OCI-LY7 (cell line): ENCODE results near the gene LTBP4. TPM values are rescaled to one million over a fixed set of nuclear protein-coding genes. Genes with fewer than 3 reads are reported as not detected.

Source experiments
- BruUV-seq: library from RNA; stranded (reverse); fragments of 400-500 nt; replicated peaks from 2 replicates; lab custom pipeline; 2021; lab: Mats Ljungman, UMichigan
- CTCF ChIA-PET: fragments of 300-600 bp; sonication (Branson Sonifier 250); formaldehyde crosslinking; loops from one replicate; lab custom pipeline; 2022; ENCODE audit warnings: antibody characterized with exemption; ENCODE audit not compliant: unreplicated experiment; lab: Charles Lee
- POLR2A ChIA-PET: fragments of 300-600 bp; sonication (Branson Sonifier 250); formaldehyde crosslinking; loops from one replicate; lab custom pipeline; 2022; ENCODE audit warnings: antibody characterized with exemption; lab: Charles Lee
- DNase-seq: peaks from one replicate; pipeline ENCODE4 v3.0.0-alpha.2; 2015; ENCODE audit warnings: low spot score
- H2AFZ ChIP-seq: fragments of 200-600 bp; sonication (generic), shearing (Covaris generic); 2 replicates; pipeline ENCODE4 v1.6.1; 2014; ENCODE audit warnings: mild to moderate bottlenecking, antibody characterized with exemption, low read length, moderate library complexity
- H3K27ac ChIP-seq: fragments of 200-600 bp; sonication (generic); 2 replicates; pipeline ENCODE4 v1.5.1; 2014; ENCODE audit warnings: mixed run types, low read depth, mild to moderate bottlenecking, moderate library complexity, low read length, inconsistent platforms; ENCODE audit not compliant: poor library complexity, severe bottlenecking
- H3K36me3 ChIP-seq: fragments of 200-600 bp; sonication (generic); 2 replicates; pipeline ENCODE4 v1.6.1; 2014; ENCODE audit warnings: mild to moderate bottlenecking, antibody characterized with exemption, low read length, moderate library complexity, mixed read lengths; ENCODE audit not compliant: insufficient read depth
- H3K4me1 ChIP-seq: fragments of 200-600 bp; sonication (generic); 2 replicates; pipeline ENCODE4 v1.5.1; 2014; ENCODE audit warnings: mild to moderate bottlenecking, low read length; ENCODE audit not compliant: insufficient read depth, poor library complexity, severe bottlenecking
- H3K4me2 ChIP-seq: fragments of 200-600 bp; sonication (generic); 2 replicates; pipeline ENCODE4 v1.6.1; 2014; ENCODE audit warnings: mild to moderate bottlenecking, low read length
- H3K4me3 ChIP-seq: fragments of 200-600 bp; sonication (generic); 2 replicates; pipeline ENCODE4 v1.5.1; 2014; ENCODE audit warnings: mild to moderate bottlenecking, low read depth, low read length; ENCODE audit not compliant: poor library complexity, severe bottlenecking
- H3K79me2 ChIP-seq: fragments of 200-600 bp; sonication (generic); 2 replicates; pipeline ENCODE4 v1.6.1; 2016; ENCODE audit warnings: low read depth, mild to moderate bottlenecking, low read length, moderate library complexity, mixed read lengths; ENCODE audit not compliant: insufficient read depth
- H3K9me2 ChIP-seq: fragments of 200-600 bp; sonication (generic); 2 replicates; pipeline ENCODE4 v1.6.1; 2016; ENCODE audit warnings: mild to moderate bottlenecking, low read length, mixed read lengths; ENCODE audit not compliant: insufficient read depth
- H3K9me3 ChIP-seq: fragments of 200-600 bp; sonication (generic); 2 replicates; pipeline ENCODE4 v1.6.1; 2014; ENCODE audit warnings: mild to moderate bottlenecking, mixed run types, low read length, mixed read lengths
- H4K20me1 ChIP-seq: fragments of 200-600 bp; sonication (generic); 2 replicates; pipeline ENCODE4 v1.6.1; 2014; ENCODE audit warnings: mild to moderate bottlenecking, antibody characterized with exemption, low read length, moderate library complexity, mixed read lengths; ENCODE audit not compliant: insufficient read depth
- EZH2phosphoT487 ChIP-seq: fragments of 200-600 bp; sonication (generic); IDR thresholded peaks from 2 replicates; pipeline ENCODE4 v1.6.1; 2018; ENCODE audit warnings: low read depth, borderline replicate concordance, mild to moderate bottlenecking, mixed run types, antibody characterized with exemption, low read length, moderate library complexity, mixed read lengths
- intact Hi-C: fragments of 100-400 bp; cut with micrococcal nuclease; formaldehyde crosslinking; loops from one replicate; pipeline ENCODE4 v1.10.0; 2022; ENCODE audit not compliant: unreplicated experiment
- total RNA-seq, 2 experiments: library from RNA; depleted of rRNA in 1 of 2; stranded (reverse); fragments of >200 nt in 1 of 2; shearing (Covaris generic) in 1 of 2; gene quantifications; 2 replicates each; pipeline ENCODE4 v1.2.3, GENCODE V29; 2014 to 2022
- TF ChIP-seq, protein P1 (sequence below): fragments of 200-600 bp; sonication (generic); conservative IDR thresholded peaks from 2 replicates; pipeline ENCODE4 v1.5.1; 2014; ENCODE audit warnings: mild to moderate bottlenecking, antibody characterized with exemption, low read length, moderate library complexity, mixed read lengths

LTBP4 gene
- total RNA-seq, 2 experiments from 2014 or later, result 44.5 to 108 TPM

DNA sequence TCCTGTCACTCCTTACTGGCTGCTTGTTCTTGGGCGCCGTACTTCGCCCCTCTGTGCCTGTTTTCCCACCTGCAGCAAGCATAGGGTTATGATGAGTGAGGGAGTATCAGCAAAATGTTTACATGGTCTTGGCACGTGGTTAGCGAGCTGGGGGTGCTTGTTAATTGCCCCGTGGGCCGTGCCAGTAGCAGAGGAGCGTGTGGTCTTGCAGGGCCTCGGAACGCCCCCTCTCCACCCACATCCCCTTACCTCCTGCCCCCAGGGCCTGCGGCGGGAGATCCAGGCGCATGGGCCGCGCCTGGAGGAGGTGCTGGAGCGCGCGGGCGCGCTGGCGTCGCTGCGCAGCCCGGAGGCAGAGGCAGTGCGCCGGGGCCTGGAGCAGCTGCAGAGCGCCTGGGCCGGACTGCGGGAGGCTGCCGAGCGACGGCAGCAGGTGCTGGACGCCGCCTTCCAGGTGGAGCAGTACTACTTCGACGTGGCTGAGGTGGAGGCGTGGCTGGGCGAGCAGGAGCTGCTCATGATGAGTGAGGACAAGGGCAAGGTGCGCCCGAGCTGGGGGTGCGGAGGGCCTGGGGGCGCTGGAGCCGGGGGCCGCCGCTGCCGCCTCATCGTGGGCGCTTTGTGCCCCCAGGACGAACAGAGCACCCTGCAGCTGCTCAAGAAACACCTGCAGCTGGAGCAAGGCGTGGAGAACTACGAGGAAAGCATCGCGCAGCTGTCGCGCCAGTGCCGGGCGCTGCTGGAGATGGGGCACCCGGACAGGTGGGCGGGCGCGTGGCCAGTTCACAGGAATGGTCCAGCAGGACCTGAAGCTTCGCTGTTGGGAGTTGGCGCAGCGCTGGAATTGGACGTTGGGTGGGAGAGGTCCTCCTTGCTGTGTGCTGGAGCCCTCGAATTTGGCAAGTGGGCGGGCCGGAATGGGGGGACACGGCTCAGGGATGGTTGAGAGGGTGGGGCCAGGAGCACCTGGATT, 47.0 kb upstream of the LTBP4 start:
- Histone ChIP-seq H2AFZ (no peak overlapping the region), H3K9me3 (no peaks in the 10 kb centered on the region), H3K36me3 (no peaks in the 10 kb centered on the region), H3K4me3 (no peak overlapping the region), H3K4me1 (no peaks in the 10 kb centered on the region), H3K9me2 (no peaks in the 10 kb centered on the region), H3K79me2 (no peaks in the 10 kb centered on the region), H3K4me2 (no peak overlapping the region), H4K20me1 (no peaks in the 10 kb centered on the region), H3K27ac (no peak overlapping the region)
- TF ChIP-seq EZH2phosphoT487, result no peak
- TF ChIP-seq, protein P1, sequence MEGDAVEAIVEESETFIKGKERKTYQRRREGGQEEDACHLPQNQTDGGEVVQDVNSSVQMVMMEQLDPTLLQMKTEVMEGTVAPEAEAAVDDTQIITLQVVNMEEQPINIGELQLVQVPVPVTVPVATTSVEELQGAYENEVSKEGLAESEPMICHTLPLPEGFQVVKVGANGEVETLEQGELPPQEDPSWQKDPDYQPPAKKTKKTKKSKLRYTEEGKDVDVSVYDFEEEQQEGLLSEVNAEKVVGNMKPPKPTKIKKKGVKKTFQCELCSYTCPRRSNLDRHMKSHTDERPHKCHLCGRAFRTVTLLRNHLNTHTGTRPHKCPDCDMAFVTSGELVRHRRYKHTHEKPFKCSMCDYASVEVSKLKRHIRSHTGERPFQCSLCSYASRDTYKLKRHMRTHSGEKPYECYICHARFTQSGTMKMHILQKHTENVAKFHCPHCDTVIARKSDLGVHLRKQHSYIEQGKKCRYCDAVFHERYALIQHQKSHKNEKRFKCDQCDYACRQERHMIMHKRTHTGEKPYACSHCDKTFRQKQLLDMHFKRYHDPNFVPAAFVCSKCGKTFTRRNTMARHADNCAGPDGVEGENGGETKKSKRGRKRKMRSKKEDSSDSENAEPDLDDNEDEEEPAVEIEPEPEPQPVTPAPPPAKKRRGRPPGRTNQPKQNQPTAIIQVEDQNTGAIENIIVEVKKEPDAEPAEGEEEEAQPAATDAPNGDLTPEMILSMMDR, result no peak
- BruUV-seq, result no TSS peak
- DNase-seq, result no peak
- POLR2A ChIA-PET, result no interaction called here
- CTCF ChIA-PET, result no interaction called here
- intact Hi-C loops, result no loop called here

DNA sequence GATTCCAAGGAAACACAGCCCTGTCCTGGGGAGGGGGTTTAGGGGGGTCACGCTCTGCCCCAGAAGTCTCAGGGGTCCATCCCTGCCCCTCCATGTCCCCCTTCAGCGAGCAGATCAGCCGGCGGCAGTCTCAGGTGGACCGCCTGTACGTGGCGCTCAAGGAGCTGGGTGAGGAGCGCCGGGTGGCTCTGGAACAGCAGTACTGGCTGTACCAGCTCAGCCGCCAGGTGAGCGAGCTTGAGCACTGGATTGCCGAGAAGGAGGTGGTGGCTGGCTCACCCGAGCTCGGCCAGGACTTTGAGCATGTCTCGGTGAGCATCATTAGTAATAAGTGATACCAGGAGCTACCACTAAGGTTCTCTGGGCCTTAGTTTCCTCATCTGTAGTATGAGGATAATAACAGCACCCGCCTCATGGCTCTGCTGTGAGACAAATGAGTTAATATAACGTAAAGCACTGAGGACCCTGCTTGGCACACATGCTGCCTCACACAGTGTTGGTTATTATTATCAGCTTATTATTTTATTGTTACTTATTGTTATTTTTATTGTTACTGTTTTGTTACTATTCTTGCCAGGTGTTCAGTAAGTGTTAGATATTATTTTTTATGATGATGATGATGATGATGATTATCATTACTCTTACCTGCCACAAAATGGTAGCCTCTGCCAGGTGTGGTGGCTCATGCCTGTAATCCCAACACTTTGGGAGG, 45.0 kb upstream of the LTBP4 start:
- Histone ChIP-seq H2AFZ (no peak overlapping the region), H3K27ac (no peak overlapping the region), H3K4me3 (no peak overlapping the region), H3K4me1 (no peaks in the 10 kb centered on the region), H3K36me3 (no peaks in the 10 kb centered on the region), H4K20me1 (no peaks in the 10 kb centered on the region), H3K79me2 (no peaks in the 10 kb centered on the region), H3K9me2 (no peaks in the 10 kb centered on the region), H3K4me2 (no peak overlapping the region), H3K9me3 (no peaks in the 10 kb centered on the region)
- ChIA-PET CTCF (interaction anchor here (0.6 kb wide), 1 partner anchor 13 kb away, joined by 6 read pairs; no protein-coding TSS in a partner anchor), POLR2A (interaction anchor here (0.7 kb wide), 1 partner anchor 81 kb away, joined by 3 read pairs; no protein-coding TSS in a partner anchor)
- no TSS peak for BruUV-seq
- no peak for DNase-seq
- intact Hi-C loops, result no loop called here
- TF ChIP-seq EZH2phosphoT487, result no peak
- TF ChIP-seq, protein P1, result no peak
